Thyroid gland (tissue), 4 donors: ENCODE data around the gene CD9. TPM values are rescaled to one million over a fixed set of nuclear protein-coding genes. Genes with fewer than 3 reads are reported as not detected.

Source experiments
- DNase-seq, 2 donors: peaks; one replicate each; pipeline ENCODE4 v3.0.0-alpha.2; 2019
- H3K27ac ChIP-seq, 3 donors: fragments of 200-600 bp; sonication (generic); 1 replicate in 2 of 3; 2 replicates in 1 of 3; pipeline ENCODE4 v1.5.1; 2016 to 2019; ENCODE audit warnings: mild to moderate bottlenecking in 1 of 3, moderate library complexity in 1 of 3
- H3K27me3 ChIP-seq: fragments of 200-600 bp; sonication (generic); one replicate; pipeline ENCODE4 v1.5.1; 2019
- H3K36me3 ChIP-seq, 2 donors: fragments of 200-600 bp; sonication (generic); one replicate each; pipeline ENCODE4 v1.5.1; 2016 to 2019
- H3K4me1 ChIP-seq, 2 donors: fragments of 200-600 bp; sonication (generic); one replicate each; pipeline ENCODE4 v1.5.1; 2017 to 2019
- H3K4me3 ChIP-seq, 3 donors: fragments of 200-600 bp; sonication (generic); replicated peaks in 1 of 3; 1 replicate in 2 of 3; 2 replicates in 1 of 3; pipeline ENCODE4 v1.5.1; 2016; ENCODE audit warnings: mild to moderate bottlenecking in 1 of 3
- H3K9me3 ChIP-seq: fragments of 200-600 bp; sonication (generic); one replicate; pipeline ENCODE4 v1.5.1; 2017
- POLR2A ChIP-seq, 2 donors: fragments of 450-650 bp; IDR thresholded peaks; one replicate each; pipeline ENCODE4 v1.6.1; 2017; ENCODE audit warnings: antibody characterized with exemption in 2 of 2, mild to moderate bottlenecking in 2 of 2, moderate library complexity in 1 of 2
- WGBS, 2 donors: methylation state at CpG; one replicate each; pipeline ENCODE4 v1.1.5; 2017; 5-methylcytosine and 5-hydroxymethylcytosine counted together
- intact Hi-C: fragments of 100-400 bp; cut with DNase I; formaldehyde crosslinking; loops from one replicate; pipeline ENCODE4 v1.15.1; 2023
- total RNA-seq, 4 donors: library from RNA; depleted of rRNA; stranded (reverse); fragments of >200 nt; gene quantifications; one replicate each; pipeline ENCODE4 v1.2.3, GENCODE V29; 2016
- TF ChIP-seq, protein P1 (sequence below), 6 experiments: fragments of 200-600 bp in 3 of 6; fragments of 450-650 bp in 3 of 6; sonication (generic) in 3 of 6; IDR thresholded peaks; one replicate each; pipeline ENCODE4 v1.5.1; 2016 to 2019; ENCODE audit warnings: antibody characterized with exemption in 6 of 6, mild to moderate bottlenecking in 2 of 6, inconsistent platforms in 1 of 6, moderate library complexity in 1 of 6

Gene CD9
- total RNA-seq, 4 donors from 2014 or later, result 367 to 494 (median 375) TPM

DNA sequence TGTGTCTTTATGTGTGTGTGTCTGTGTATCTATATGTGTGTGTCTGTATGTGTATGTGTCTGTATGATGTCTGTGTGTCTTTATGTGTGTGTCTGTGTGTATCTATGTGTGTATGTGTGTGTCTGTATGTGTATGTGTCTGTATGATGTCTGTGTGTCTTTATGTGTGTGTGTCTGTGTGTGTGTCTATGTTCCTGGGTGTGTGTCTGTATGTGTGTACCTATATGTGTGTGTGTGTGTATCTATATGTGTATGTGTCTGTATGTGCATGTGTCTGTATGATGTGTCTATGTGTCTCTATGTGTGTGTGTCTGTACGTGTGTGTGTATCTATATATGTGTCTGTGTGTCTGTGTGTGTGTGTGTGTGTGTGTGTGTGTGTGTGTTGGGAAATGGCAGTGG, 19.0 kb upstream of the CD9 start:
- 55 to 100% methylated on average over 1 of the region's 1 CpG for WGBS, 2 donors
- no peak overlapping the region for H3K4me3 ChIP-seq
- H3K27ac ChIP-seq, result peak overlapping the region in 2 of 3 donors; percentile 72 to 73
- H3K4me1 ChIP-seq, result peaks cover 16 to 40% of the 10 kb centered on the region in 2 donors
- no peak for TF ChIP-seq POLR2A (IDR thresholded peaks at IDR 0.05)
- TF ChIP-seq, protein P1, sequence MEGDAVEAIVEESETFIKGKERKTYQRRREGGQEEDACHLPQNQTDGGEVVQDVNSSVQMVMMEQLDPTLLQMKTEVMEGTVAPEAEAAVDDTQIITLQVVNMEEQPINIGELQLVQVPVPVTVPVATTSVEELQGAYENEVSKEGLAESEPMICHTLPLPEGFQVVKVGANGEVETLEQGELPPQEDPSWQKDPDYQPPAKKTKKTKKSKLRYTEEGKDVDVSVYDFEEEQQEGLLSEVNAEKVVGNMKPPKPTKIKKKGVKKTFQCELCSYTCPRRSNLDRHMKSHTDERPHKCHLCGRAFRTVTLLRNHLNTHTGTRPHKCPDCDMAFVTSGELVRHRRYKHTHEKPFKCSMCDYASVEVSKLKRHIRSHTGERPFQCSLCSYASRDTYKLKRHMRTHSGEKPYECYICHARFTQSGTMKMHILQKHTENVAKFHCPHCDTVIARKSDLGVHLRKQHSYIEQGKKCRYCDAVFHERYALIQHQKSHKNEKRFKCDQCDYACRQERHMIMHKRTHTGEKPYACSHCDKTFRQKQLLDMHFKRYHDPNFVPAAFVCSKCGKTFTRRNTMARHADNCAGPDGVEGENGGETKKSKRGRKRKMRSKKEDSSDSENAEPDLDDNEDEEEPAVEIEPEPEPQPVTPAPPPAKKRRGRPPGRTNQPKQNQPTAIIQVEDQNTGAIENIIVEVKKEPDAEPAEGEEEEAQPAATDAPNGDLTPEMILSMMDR (IDR thresholded peaks at IDR 0.05), result no peak
- no peaks in the 10 kb centered on the region for H3K9me3 ChIP-seq
- no peaks in the 10 kb centered on the region for H3K27me3 ChIP-seq
- no peak for DNase-seq
- intact Hi-C loops, result no loop called here
- no peaks in the 10 kb centered on the region for H3K36me3 ChIP-seq

DNA sequence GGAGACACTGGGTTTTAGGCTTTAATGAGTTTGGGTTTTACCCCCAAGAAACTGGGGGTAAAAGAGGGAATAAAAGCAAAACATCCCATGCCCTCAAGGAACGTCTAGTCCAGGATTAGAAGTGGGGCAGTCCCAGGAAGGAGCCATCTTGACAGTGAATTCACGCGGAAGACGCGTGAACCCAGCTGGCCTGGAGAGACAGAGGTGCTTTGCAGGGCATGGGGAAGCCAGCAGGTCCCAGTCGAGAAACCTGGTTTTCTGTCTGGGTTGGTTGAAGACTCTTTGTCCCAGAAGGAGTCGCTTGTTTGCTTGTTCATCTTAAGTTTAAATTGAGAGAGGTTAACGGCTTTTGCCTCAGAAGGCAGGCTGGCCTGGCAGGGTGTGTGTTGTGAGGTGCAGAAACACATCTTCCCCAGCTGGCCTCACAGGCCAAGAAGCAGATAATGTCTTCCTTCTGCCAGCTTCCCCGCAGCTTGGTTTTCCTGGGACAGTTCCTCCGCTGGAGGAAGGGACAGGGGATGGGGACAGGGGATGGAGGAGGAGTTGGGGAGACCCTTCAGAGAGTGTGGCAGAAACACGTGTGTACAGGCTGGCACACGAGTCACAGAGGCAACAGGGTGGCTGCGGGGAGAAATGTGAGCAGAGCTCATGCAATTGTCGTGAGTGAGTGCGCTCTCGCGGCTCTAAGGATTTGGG, 18.5 kb upstream of the CD9 start:
- DNase-seq, result no peak
- Histone ChIP-seq H3K27ac (peak overlapping the region; percentile 72 to 79 (median 73)), H3K36me3 (no peaks in the 10 kb centered on the region), H3K27me3 (no peaks in the 10 kb centered on the region), H3K9me3 (no peaks in the 10 kb centered on the region), H3K4me1 (peaks cover 16 to 40% of the 10 kb centered on the region in 2 donors), H3K4me3 (no peak overlapping the region)
- intact Hi-C loops, result no loop called here
- WGBS, 2 donors, result 51% methylated on average over 17 of the region's 17 CpGs
- no peak for TF ChIP-seq POLR2A (IDR thresholded peaks at IDR 0.05)
- TF ChIP-seq, protein P1 (IDR thresholded peaks at IDR 0.05), result no peak

DNA sequence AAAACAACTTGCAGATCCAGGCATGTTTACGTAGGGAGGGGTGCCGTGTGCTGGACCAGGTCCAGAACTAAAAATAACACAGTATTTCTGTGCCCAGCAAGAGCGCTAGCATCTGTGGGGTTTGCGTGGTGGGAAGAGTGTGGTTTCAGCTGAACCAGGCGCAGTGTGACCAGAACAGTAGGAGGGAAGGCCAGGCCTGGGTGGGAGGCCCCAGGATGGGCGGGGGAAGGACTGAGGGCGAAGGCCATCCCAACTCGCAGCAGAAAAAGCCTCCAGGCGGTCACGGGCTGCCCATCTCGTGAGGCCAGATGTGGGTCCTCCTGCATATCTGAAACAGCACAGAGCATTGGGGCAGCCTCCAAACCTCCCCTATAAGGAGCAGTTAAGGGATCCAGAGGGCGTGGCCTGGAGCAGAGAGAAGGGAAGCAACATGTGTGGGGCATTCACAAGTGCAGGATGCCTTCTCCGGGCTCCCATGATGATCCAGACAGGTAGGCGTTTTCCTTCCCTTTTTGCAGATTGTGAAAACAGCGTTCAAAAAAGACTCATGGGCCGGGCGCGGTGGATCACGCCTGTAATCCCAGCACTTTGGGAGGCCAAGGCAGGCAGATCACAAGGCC, 17.8 kb upstream of the CD9 start:
- 46 to 50% methylated on average over 16 to 19 of the region's 19 CpGs for WGBS, 2 donors
- intact Hi-C loops, result no loop called here
- TF ChIP-seq, protein P1 (IDR thresholded peaks at IDR 0.05), result no peak
- TF ChIP-seq POLR2A (IDR thresholded peaks at IDR 0.05), result no peak
- Histone ChIP-seq H3K27me3 (no peaks in the 10 kb centered on the region), H3K4me1 (peaks cover 16 to 40% of the 10 kb centered on the region in 2 donors), H3K36me3 (no peaks in the 10 kb centered on the region), H3K4me3 (no peak overlapping the region), H3K9me3 (no peaks in the 10 kb centered on the region), H3K27ac (peak overlapping the region; percentile 72 to 79 (median 73))
- DNase-seq, result peak; percentile 52 to 67

DNA sequence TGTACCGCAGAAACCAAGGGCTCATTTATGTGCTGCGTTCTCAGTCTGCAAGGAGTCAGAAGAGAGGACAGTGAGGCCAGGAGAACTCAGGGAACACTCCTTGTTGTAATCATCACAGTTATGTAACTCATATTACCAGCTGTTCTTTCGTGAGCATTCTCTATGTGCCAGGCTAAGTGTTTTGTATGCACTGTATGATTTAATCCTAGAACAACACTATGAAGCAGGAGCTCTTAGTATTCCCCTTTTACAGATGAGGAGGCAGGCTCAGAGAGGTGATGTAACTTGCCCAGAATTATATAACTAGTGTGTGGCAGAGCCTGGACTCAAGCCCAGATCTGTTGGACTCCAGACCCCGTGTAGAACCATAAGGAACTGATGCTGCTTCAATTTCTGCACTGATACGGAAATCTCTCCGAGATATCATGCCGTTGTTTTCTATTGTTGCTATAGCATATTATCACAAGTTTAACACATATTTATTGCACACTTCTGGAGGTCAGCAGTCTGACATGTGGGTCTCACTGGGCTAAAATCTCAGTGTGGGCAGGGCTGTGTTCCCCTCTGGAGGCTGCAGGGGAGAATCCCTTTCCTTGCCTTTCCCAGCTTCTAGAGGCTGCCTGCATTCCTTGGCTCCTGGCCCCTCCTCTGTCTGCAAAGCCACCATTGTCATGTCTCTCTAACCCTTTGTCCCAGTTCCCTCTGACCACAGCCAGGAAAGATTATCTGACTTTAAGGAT, 16.3 kb upstream of the CD9 start:
- H3K4me1 ChIP-seq, result peaks cover 16 to 40% of the 10 kb centered on the region in 2 donors
- H3K27ac ChIP-seq, result peak overlapping the region in 2 of 3 donors; percentile 72 to 73
- TF ChIP-seq, protein P1 (IDR thresholded peaks at IDR 0.05), result no peak
- no peak for TF ChIP-seq POLR2A (IDR thresholded peaks at IDR 0.05)
- no peaks in the 10 kb centered on the region for H3K36me3 ChIP-seq
- H3K4me3 ChIP-seq, result no peak overlapping the region
- H3K27me3 ChIP-seq, result no peaks in the 10 kb centered on the region
- intact Hi-C loops, result no loop called here
- H3K9me3 ChIP-seq, result no peaks in the 10 kb centered on the region
- DNase-seq, result no peak
- 65 to 78% methylated on average over 7 of the region's 7 CpGs for WGBS, 2 donors
